Measurements from ENCODE around the gene CHML. TPM values are rescaled to one million over a fixed set of nuclear protein-coding genes. Genes with fewer than 3 reads are reported as not detected.

The CHML gene
- total RNA-seq, 3 donors from 2014 or later: 6.4 to 7.5 (median 7.2) TPM

DNA sequence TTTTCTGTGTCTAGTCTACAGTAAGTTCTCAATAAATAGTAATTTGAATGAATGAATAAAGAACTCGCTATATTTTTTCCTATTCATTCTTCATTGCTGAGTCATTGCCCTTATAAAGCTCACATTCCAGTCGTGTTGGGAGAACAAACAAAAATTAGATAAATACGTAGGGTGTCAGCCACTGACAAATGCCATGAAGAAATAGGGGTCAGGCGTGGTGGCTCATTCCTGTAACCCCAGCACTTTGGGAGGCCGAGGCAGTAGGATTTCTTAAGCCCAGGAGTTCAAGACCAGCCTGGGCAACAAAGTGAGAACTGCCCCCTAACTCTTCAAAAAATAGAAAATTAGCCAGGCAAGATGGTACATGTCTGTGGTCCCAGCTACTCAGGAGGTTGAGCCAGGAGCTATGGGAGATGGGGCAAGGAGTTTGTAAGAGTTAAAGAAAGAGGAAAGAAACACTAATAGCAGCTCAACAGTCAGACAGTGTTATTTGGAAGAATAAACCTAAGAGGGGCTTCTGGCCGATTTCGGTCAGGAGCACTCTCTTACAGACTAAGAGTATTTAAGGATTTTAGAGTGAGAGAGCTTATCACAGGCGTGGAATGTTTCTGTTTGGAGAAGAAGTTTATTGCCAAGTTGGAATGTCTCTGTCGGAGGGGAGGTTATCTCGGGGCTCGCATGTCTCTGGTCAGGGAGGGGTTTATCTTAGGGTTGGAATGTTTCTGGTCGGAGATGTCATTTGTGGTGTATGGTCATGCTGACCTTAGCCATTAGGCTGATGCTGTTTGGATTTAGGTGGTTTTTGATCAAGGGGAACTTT lies 1.8 kb upstream of the CHML start:
- Histone ChIP-seq H3K36me3 (no peaks in the 10 kb centered on the region), H3K27ac (no peak overlapping the region), H3K27me3 (no peaks in the 10 kb centered on the region), H3K9me3 (no peaks in the 10 kb centered on the region), H3K4me1 (no peaks in the 10 kb centered on the region), H3K4me3 (no peak overlapping the region)
- TF ChIP-seq, protein P1, sequence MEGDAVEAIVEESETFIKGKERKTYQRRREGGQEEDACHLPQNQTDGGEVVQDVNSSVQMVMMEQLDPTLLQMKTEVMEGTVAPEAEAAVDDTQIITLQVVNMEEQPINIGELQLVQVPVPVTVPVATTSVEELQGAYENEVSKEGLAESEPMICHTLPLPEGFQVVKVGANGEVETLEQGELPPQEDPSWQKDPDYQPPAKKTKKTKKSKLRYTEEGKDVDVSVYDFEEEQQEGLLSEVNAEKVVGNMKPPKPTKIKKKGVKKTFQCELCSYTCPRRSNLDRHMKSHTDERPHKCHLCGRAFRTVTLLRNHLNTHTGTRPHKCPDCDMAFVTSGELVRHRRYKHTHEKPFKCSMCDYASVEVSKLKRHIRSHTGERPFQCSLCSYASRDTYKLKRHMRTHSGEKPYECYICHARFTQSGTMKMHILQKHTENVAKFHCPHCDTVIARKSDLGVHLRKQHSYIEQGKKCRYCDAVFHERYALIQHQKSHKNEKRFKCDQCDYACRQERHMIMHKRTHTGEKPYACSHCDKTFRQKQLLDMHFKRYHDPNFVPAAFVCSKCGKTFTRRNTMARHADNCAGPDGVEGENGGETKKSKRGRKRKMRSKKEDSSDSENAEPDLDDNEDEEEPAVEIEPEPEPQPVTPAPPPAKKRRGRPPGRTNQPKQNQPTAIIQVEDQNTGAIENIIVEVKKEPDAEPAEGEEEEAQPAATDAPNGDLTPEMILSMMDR (IDR thresholded peaks at IDR 0.05): no peak
- TF ChIP-seq POLR2A (IDR thresholded peaks at IDR 0.05) (no peak), POLR2AphosphoS5 (IDR thresholded peaks at IDR 0.05) (no peak)
- intact Hi-C loops (cut with DNase I; ENCODE audit: low total_unique reads): no loop called here
- no peak for DNase-seq (ENCODE audit: low spot score in 2 of 2)

- intact Hi-C loops (cut with DNase I; ENCODE audit: low total_unique reads): no loop called here
- H3K27me3 ChIP-seq: no peaks in the 10 kb centered on the region
- no peaks in the 10 kb centered on the region for H3K9me3 ChIP-seq
- DNase-seq (ENCODE audit: low spot score in 2 of 2): no peak
- H3K4me3 ChIP-seq: peak overlapping the region; percentile 69 to 96 (median 90)
- no peaks in the 10 kb centered on the region for H3K36me3 ChIP-seq
- TF ChIP-seq, protein P1 (IDR thresholded peaks at IDR 0.05): no peak
- TF ChIP-seq POLR2A (IDR thresholded peaks at IDR 0.05): no peak
- no peak for TF ChIP-seq POLR2AphosphoS5 (IDR thresholded peaks at IDR 0.05)
- peak overlapping the region in 1 of 2 donors; percentile 71 for H3K27ac ChIP-seq
- H3K4me1 ChIP-seq: no peaks in the 10 kb centered on the region
Measured at GRCh38 chr1:241640867-241641622, 876 bp upstream of the CHML start.

DNA sequence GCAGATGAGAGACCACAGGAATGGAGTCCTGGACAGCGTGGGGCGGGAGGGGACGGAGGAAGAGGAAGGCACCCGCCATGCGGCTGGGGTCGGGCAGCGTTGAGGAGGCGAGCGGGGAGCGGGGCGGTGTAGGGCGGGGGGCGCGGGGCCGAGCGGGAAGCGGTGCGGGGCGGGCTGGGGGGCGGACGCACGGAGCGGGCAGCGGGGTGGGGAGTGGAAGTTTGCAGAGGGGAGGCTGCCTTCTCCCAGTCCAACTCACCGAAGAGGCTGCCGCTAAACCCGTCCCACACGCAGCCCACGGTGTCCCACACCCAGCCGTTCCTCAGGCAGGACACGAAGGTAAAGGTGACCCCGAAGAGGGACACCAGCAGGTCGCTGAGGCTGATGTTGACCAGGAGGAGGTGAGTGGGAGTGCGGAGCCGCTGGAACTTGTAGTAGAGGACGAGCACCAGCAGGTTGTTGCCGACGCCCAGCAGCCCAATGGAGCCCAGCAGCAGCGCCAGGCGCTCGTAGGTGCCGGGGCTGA lies 483 bp downstream of the CHML start:
- H3K27ac ChIP-seq: peak overlapping the region; percentile 71 to 86
- no peaks in the 10 kb centered on the region for H3K36me3 ChIP-seq
- peak in 1 of 2 donors; percentile 51 for DNase-seq (ENCODE audit: low spot score in 2 of 2)
- no peaks in the 10 kb centered on the region for H3K27me3 ChIP-seq
- TF ChIP-seq, protein P1 (IDR thresholded peaks at IDR 0.05): no peak
- TF ChIP-seq POLR2AphosphoS5 (IDR thresholded peaks at IDR 0.05): no peak
- no peak for TF ChIP-seq POLR2A (IDR thresholded peaks at IDR 0.05)
- intact Hi-C loops (cut with DNase I; ENCODE audit: low total_unique reads): no loop called here
- no peaks in the 10 kb centered on the region for H3K9me3 ChIP-seq
- H3K4me1 ChIP-seq: no peaks in the 10 kb centered on the region
- peak overlapping the region; percentile 69 to 96 (median 90) for H3K4me3 ChIP-seq

- Histone ChIP-seq H3K27ac (peak overlapping the region; percentile 71 to 86), H3K4me1 (no peaks in the 10 kb centered on the region), H3K36me3 (no peaks in the 10 kb centered on the region), H3K9me3 (no peaks in the 10 kb centered on the region), H3K27me3 (no peaks in the 10 kb centered on the region), H3K4me3 (peak overlapping the region; percentile 69 to 96 (median 90))
- peak in 1 of 2 donors; percentile 21 for DNase-seq (ENCODE audit: low spot score in 2 of 2)
- intact Hi-C loops (cut with DNase I; ENCODE audit: low total_unique reads): no loop called here
- TF ChIP-seq, protein P1 (IDR thresholded peaks at IDR 0.05): no peak
- TF ChIP-seq POLR2AphosphoS5 (IDR thresholded peaks at IDR 0.05): no peak
- TF ChIP-seq POLR2A (IDR thresholded peaks at IDR 0.05): no peak
Measured at GRCh38 chr1:241638909-241639622, 1.1 kb downstream of the CHML start.
